Fibroblast of skin of right quadriceps (primary cell): ENCODE results near the gene PPEF1.
A peak's percentile ranks its signal among the peaks of the same experiment; 100 is the strongest.
"Not testable (repeated sequence)": the region's sequence is repeated elsewhere in the genome, so short reads cannot be mapped to it uniquely, and the experiment has no call there.

ENCODE experiments used
- DNase-seq: peaks from one replicate; pipeline ENCODE4 v3.0.0-alpha.2; 2013

PPEF1 gene

DNA sequence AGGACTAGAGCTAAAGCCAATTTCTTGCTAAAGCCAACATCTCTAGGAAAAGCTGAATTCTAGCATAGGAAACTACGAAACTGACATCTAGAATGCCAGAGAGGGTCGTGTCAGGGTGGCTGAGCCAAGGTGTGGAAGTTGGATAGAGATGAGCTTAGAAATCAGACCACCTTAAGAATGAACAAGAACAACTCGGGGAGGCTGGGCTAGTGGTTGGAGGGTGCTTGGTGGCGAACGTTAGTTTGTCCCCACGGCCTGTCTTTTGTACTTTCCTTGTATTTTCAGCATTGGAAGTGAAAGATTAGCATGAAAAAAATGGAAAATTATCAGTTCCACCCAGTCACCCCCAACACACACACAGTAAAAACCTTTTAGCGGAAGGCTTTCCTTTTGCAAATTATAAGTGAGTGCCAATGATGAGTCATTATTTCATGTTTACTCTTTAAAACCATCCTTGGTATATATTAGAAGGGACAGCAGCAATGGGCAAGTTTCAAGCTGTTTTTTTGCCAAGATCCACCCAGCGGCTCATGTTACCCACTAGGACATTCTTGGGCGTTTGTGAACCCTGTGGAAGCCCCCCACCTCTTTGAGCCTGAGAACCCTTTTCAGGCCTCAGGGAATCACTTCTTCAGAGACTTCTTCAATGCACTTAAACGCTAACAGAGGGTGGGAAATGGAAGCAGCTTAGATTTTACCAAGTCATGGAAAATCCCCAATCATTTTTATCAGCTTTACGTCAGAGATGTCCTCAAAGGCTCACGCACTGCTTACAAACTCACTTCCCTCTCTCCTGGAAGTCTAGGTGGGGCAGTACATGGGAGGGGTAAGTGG is 4.9 kb upstream of the PPEF1 start:
- DNase-seq, result peak; percentile 4

GRCh38 chrX:18709833-18710232 is 2.4 kb downstream of the PPEF1 start:
- no peak for DNase-seq

DNA sequence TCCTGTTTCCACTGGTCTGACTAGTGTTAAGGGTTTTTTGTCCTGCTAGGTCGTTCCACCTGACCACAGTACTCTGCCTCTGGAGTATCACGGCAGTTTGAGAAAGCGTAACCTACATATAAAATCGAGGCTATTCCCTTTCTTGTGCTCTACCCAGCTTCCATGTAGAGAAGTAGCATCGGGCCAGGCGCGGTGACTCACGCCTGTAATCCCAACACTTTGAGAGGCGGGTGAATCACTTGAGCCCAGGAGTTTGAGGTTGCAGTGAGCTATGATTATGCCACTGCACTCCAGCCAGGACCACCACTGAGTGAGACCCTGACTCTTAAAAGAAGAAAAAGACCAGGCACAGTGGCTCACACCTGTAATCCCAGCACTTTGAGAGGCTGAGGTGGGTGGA is 7.5 kb downstream of the PPEF1 start:
- DNase-seq, result no peak

DNA sequence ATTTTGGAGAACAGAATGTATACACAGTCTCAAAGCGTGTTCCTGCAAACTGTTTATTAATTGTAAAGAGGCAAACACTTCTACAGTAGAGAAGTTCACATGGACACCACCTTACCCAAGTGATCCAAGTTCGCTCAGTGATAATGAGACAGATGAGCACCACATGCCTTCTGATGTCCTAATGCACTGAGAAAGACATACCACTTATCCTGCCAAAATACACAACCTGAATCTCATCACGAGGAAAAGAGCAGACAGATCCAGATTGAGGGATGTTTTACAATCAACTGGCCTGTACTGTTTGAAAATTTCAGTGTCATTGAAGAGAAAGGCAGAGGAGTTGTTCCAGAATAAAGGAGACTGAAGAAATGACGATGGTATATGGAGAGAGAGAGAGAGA is 12.4 kb downstream of the PPEF1 start:
- no peak for DNase-seq

GRCh38 chrX:18721683-18722499 is 14.4 kb downstream of the PPEF1 start:
- DNase-seq, result no peak

- no peak for DNase-seq
Measured at GRCh38 chrX:18722500-18723071, 15.1 kb downstream of the PPEF1 start.

DNA sequence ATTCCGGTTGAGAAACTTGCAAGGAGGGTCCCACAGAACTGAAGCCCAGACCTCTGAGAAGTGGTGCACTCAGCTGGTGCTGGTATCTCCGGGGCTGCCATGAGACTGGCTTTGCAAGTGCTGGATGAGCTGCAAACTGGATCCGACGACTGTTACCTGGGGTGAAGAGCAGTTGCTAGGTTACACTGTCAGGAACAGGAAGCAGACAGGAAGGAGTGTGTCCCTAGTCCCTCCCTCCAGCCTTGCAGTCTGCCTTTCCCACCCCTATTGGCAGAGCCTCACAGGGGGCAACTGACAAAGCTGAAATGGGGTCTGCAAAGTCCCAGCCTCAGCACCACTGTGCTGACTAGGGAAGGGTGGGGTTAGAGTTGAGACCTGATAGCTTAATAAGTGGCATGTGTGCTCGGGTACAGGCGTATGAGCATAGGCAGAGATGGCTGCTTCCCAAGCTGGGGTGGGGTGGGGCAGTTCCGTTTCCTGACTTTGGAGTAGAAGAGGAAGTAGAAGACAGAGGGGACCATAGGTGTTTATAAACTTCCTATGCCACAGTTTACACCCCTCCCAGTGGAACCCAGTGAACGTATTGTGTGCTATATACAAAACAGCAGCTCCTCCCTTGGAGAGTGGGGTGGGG is 18.0 kb downstream of the PPEF1 start:
- no peak for DNase-seq

DNA sequence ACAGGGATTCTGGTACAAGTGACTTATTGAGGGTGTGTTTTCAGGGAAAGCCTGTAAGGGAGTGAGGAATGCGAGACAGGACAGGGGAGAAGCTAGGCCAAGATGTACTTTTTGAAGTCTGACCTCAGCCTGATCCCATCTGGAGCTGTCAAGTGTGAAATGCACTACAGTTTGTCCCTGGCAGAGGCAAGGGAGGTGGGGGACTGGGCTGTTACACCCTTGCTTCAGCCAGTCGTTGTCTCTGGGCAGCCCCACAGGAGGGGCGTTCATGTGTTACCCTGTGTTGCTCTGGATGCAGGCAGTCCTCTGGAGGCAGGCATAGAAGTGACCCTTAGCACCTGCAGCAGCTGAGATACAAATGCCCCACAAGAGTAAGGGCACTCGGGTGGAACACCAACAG is 25.8 kb downstream of the PPEF1 start:
- DNase-seq, result no peak

- not testable (repeated sequence) for DNase-seq
Measured at GRCh38 chrX:18739609-18740008, 32.2 kb downstream of the PPEF1 start.

DNA sequence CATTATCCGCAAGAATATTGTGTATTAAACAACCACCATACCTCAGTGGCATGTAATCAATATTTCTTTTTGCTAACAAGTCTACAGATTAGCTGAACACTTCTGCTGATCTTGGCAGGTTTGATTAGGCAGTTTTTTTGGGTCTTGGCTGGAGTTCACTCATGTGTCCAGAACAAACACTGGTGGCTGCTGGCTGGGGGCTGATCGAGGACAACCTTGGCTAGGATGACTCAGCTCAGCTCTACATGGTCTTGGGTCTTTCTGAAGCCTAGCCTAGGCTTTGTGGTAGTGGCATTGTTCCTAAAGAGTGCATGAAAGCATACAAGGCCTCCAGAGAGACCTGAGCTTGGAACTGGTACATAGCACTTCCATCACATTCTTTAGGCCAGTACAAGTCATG is 41.1 kb downstream of the PPEF1 start:
- no peak for DNase-seq

DNA sequence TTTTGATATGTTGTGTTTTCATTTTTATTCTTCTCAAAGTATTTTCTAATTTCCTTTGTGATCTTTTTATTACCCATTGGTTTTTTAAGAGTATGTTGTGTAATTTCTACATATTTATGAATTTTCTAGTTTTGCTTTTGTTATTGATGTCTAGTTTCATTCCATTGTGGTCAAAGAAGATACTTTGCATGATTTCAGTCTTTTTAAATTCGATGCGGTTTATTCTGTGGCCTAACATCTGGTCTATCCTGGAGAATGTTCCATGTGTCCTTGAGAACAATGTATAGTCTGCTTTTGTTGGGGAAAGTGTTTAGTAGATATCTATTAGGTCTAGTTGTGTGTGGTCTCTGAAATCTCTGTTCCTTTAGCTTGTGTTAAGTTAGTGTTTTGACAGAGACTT is 46.2 kb downstream of the PPEF1 start:
- DNase-seq, result peak; percentile 8

DNA sequence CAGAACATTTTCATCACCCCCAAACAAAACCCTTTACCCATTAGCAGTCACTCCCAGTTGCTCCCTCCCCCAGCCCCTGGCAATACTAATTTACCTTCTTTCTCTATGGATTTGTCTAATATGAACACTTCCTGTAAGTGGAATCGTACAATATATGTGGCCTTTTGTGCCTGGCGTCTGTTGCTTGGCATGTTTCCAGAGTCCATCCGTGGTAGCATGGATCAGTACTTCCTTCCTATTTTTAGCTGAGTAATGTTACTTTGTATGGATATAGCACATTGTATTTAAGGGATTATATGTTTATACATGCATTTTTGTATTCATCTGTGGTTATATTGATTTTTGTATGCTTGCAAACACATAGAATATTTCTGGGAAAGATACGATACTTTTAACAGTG is 48.2 kb downstream of the PPEF1 start:
- no peak for DNase-seq

- no peak for DNase-seq
Measured at GRCh38 chrX:18757956-18758932, 50.8 kb downstream of the PPEF1 start.

GRCh38 chrX:18761750-18762149 is 54.3 kb downstream of the PPEF1 start:
- no peak for DNase-seq

DNA sequence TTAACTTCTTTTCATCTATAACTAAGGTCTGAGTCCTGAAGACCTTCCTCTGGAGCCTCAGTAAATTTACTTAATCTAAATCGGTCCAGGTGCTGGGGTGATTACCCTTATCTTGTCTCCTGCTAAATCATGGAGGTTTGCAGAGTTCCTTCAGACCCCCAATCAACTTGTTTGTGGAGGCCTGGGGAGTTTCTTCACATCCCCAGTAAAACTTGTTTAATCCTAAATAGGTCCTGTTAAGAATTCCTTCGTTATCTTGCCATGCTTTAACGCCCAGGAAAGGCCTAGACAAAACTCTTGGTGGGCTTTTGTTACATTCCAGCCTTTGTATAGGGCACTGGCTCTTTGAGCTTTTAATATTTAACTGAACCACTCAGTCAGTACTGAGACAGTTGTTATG is 55.7 kb downstream of the PPEF1 start:
- not testable (repeated sequence) for DNase-seq

- DNase-seq, result no peak
Measured at GRCh38 chrX:18769364-18769763, 61.9 kb downstream of the PPEF1 start.

DNA sequence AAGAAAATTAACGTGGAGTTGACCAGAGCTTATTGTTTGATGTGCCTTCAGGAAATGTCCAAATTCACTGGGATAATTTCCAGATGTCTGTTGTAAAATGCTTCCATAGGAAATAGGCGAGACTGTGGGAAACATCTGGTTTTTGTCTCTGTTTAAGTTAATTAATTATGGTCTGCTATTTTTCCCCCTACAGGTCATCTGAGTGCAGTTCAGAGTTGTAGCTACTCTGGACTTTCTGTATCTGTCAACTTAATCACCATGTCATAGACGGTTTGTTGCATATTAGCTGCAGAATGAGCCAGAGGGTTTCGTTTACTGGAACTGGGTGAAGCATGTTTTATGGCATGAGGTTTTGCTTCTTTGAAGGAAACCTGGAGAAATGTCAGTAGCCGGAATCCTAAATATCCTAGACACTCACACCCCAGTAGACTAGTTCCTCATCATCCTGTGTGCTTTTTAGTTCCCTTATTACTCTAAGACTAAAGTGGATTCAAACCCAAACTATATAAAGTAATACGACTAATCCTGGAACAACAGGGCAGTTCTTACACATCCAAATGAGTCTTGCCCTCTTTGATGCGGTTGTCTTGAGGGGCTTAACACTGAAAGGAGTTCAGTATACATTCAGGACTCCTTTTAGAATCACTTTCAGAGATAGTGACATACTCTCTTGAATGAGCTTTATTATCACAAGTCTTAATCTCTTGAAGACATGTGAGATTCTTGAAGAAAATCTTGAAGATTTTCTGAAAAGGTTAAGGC is 62.5 kb downstream of the PPEF1 start:
- DNase-seq, result no peak

DNA sequence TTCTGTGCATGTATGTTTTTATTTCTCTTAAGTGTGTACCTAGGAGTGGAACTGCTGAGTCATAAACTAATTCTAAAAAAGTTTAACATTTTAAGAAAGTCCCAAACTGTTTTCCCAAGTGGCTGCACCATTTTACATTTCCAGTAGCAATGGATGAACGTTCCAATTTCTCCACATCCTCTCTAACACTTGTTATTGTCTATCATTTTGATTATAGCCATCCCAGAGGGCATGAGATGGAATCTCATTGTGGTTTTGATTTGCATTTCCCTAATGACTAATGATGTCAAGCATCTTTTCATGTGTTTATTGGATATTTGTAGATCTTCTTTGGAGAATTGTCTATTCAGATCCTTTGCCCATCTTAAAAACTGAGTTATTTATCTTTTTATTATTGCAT is 82.5 kb downstream of the PPEF1 start:
- no peak for DNase-seq

- DNase-seq, result no peak
Measured at GRCh38 chrX:18792828-18793227, 85.4 kb downstream of the PPEF1 start.

DNA sequence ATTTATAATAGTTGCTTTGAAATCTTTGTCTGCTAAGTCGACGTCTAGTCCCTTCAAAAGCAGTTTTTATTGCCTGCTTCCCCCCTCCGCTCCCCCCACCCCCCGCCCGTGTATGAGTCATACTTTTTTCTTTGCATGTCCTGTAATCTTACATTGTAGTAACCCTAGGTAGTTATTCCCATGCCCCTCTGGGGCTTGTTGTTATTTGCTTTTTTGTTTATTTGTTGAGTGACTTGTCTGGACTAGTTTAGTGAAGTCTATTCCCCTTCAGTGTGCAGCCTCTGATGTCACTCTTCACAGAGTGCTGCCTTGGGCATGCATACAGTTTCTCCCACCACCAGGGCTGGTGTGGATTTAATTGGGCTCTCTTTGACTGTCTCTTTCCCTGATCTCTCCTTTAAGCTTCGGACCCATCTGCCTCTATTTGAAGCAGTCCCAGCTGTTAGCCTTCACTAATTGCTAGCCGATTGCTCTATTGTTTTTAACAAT is 86.2 kb downstream of the PPEF1 start:
- peak; percentile 2 for DNase-seq

DNA sequence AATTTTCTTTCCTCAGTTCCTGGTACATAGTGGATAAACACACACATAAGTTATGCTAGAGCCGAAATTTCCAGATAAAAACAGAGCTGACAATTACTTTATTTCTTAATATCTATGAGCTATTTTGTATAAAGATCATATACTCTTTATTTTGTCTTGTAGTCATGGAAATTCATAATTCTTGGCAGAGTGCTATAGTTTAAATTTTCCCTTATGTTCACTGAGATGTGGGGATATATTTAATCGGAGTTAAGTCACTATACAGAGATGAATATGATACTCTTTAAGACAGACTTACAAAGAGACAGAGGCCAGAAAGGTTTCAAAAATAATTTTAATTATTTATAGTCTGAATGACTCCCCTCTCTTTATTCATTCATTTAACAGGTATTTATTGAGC is 89.7 kb downstream of the PPEF1 start:
- no peak for DNase-seq
